Hepatocyte (in vitro differentiated cells): Measurements from ENCODE around the gene GMDS. TPM values are rescaled to one million over a fixed set of nuclear protein-coding genes. Genes with fewer than 3 reads are reported as not detected.

Source experiments
- DNase-seq: peaks from one replicate; pipeline ENCODE4 v3.0.0-alpha.2; 2016; ENCODE audit warnings: low spot score
- H2AFZ ChIP-seq: fragments of 200-600 bp; sonication (generic); 2 replicates; pipeline ENCODE4 v1.6.0; 2016; ENCODE audit warnings: antibody characterized with exemption, mild to moderate bottlenecking
- H3K27ac ChIP-seq: fragments of 200-600 bp; sonication (generic); 2 replicates; pipeline ENCODE4 v1.5.1; 2016; ENCODE audit warnings: mild to moderate bottlenecking
- H3K27me3 ChIP-seq: fragments of 200-600 bp; sonication (generic); 2 replicates; pipeline ENCODE4 v1.6.1; 2016
- H3K36me3 ChIP-seq: fragments of 200-600 bp; sonication (generic); replicated peaks from 2 replicates; pipeline ENCODE4 v1.5.1; 2016; ENCODE audit warnings: low read depth; ENCODE audit not compliant: insufficient read depth
- H3K4me1 ChIP-seq: fragments of 200-600 bp; sonication (generic); 2 replicates; pipeline ENCODE4 v1.5.1; 2016; ENCODE audit warnings: mild to moderate bottlenecking, moderate library complexity; ENCODE audit not compliant: insufficient read depth
- H3K4me2 ChIP-seq: fragments of 200-600 bp; sonication (generic); 2 replicates; pipeline ENCODE4 v1.6.0; 2016
- H3K4me3 ChIP-seq: fragments of 200-600 bp; sonication (generic); 2 replicates; pipeline ENCODE4 v1.5.1; 2016; ENCODE audit warnings: mild to moderate bottlenecking
- H3K79me2 ChIP-seq: fragments of 200-600 bp; sonication (generic); 2 replicates; pipeline ENCODE4 v1.6.0; 2017; ENCODE audit warnings: mild to moderate bottlenecking
- H3K9me2 ChIP-seq: fragments of 200-600 bp; sonication (generic); replicated peaks from 2 replicates; pipeline ENCODE4 v1.6.0; 2017; ENCODE audit warnings: mild to moderate bottlenecking; ENCODE audit not compliant: insufficient read depth
- H3K9me3 ChIP-seq: fragments of 200-600 bp; sonication (generic); 2 replicates; pipeline ENCODE4 v1.5.1; 2016; ENCODE audit warnings: low read depth, mild to moderate bottlenecking
- H4K20me1 ChIP-seq: fragments of 200-600 bp; sonication (generic); 2 replicates; pipeline ENCODE4 v1.6.0; 2016; ENCODE audit warnings: mild to moderate bottlenecking; ENCODE audit not compliant: insufficient read depth, poor library complexity, severe bottlenecking
- EZH2 ChIP-seq: fragments of 200-600 bp; sonication (generic); IDR thresholded peaks from 2 replicates; pipeline ENCODE4 v1.6.1; 2016; ENCODE audit warnings: antibody characterized with exemption, mild to moderate bottlenecking, borderline replicate concordance
- EZH2phosphoT487 ChIP-seq: fragments of 200-600 bp; sonication (generic); IDR thresholded peaks from one replicate; pipeline ENCODE4 v1.6.1; 2018; ENCODE audit warnings: antibody characterized with exemption, mild to moderate bottlenecking, low read depth, moderate library complexity; ENCODE audit not compliant: unreplicated experiment, severe bottlenecking
- WGBS: methylation state at CpG from one replicate; pipeline ENCODE4 v1.1.6; 2016; ENCODE audit warnings: low lambda C conversion rate; ENCODE audit errors: missing lambda C conversion rate; 5-methylcytosine and 5-hydroxymethylcytosine counted together
- polyA plus RNA-seq: library from polyadenylated mRNA; unstranded; fragments of >200 nt; fragmentation: Nextera tagmentation; extraction: Ambion mirVana; gene quantifications from 2 replicates; pipeline ENCODE4 v1.2.1, GENCODE V29; 2016
- total RNA-seq: library from RNA; depleted of rRNA; stranded (reverse); fragments of >200 nt; gene quantifications from 2 replicates; pipeline ENCODE4 v1.2.3, GENCODE V29; 2014
- TF ChIP-seq, protein P1 (sequence below): fragments of 200-600 bp; sonication (generic); IDR thresholded peaks from 2 replicates; pipeline ENCODE4 v1.5.1; 2016; ENCODE audit warnings: antibody characterized with exemption, mild to moderate bottlenecking; ENCODE audit not compliant: poor library complexity

Gene GMDS
- total and polyA plus RNA-seq, 2 experiments from 2014 or later, result 20.7 to 32.6 TPM

DNA sequence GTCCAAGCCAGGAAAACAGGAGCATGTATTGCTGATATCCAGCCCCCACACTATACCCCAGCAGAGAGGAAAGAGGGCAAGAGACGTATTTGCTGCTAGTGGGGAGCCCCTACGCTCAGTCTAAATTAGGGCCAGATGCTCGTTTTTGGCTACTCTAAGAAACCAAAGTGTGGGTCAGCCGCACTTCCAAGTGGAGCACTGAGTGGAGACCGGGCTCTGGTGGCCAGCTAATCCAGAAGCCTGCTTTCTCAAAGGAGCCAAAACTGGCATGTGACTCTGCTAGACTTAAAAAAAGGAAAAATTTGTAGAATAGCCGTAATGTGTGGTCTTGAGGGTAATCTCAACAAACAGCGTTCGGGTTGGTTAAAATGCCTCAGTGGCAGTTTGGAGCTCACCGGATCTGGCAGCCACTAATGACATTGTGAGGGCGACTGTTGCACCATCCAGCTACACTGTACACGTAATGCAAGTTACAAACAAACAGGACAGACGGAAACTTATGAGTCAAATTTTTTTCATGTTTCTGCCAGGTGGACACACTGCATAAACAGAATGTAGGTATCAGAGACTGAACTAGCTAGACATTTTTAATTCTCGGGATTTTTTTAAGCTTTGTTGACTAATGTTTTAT, 404.8 kb downstream of the GMDS start:
- no peaks in the 10 kb centered on the region for H3K9me2 ChIP-seq
- TF ChIP-seq, protein P1, sequence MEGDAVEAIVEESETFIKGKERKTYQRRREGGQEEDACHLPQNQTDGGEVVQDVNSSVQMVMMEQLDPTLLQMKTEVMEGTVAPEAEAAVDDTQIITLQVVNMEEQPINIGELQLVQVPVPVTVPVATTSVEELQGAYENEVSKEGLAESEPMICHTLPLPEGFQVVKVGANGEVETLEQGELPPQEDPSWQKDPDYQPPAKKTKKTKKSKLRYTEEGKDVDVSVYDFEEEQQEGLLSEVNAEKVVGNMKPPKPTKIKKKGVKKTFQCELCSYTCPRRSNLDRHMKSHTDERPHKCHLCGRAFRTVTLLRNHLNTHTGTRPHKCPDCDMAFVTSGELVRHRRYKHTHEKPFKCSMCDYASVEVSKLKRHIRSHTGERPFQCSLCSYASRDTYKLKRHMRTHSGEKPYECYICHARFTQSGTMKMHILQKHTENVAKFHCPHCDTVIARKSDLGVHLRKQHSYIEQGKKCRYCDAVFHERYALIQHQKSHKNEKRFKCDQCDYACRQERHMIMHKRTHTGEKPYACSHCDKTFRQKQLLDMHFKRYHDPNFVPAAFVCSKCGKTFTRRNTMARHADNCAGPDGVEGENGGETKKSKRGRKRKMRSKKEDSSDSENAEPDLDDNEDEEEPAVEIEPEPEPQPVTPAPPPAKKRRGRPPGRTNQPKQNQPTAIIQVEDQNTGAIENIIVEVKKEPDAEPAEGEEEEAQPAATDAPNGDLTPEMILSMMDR, result no peak
- TF ChIP-seq EZH2phosphoT487 (no peak), EZH2 (no peak)
- no peaks in the 10 kb centered on the region for H3K36me3 ChIP-seq
- H3K4me3 ChIP-seq, result no peak overlapping the region
- DNase-seq, result no peak
- peaks cover 3% of the 10 kb centered on the region for H3K9me3 ChIP-seq
- no peaks in the 10 kb centered on the region for H4K20me1 ChIP-seq
- H3K79me2 ChIP-seq, result no peaks in the 10 kb centered on the region
- H3K4me1 ChIP-seq, result peaks cover 4% of the 10 kb centered on the region
- 88% methylated on average over 13 of the region's 13 CpGs for WGBS
- peaks cover 3% of the 10 kb centered on the region for H3K27me3 ChIP-seq
- H3K27ac ChIP-seq, result no peak overlapping the region
- H3K4me2 ChIP-seq, result no peak overlapping the region
- H2AFZ ChIP-seq, result no peak overlapping the region

DNA sequence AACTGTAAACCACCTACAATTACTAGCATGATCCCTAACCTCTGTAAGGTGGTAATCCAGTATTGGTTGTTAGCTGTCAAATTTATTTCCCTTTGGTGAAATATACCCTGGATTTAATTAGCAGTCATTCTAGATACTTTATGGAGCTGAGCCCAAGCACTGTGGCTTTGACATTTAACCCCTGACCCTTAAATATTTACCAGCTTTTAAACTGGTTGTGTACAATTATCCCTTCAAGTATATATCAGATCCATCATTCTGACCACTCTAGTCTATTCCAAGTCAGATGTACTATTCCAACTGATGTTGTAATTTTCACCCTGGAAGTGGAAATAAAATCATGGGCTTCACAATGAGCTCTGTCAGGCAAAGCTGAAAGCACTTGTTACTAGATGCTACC, 406.0 kb downstream of the GMDS start:
- H3K27me3 ChIP-seq, result peaks cover 3% of the 10 kb centered on the region

DNA sequence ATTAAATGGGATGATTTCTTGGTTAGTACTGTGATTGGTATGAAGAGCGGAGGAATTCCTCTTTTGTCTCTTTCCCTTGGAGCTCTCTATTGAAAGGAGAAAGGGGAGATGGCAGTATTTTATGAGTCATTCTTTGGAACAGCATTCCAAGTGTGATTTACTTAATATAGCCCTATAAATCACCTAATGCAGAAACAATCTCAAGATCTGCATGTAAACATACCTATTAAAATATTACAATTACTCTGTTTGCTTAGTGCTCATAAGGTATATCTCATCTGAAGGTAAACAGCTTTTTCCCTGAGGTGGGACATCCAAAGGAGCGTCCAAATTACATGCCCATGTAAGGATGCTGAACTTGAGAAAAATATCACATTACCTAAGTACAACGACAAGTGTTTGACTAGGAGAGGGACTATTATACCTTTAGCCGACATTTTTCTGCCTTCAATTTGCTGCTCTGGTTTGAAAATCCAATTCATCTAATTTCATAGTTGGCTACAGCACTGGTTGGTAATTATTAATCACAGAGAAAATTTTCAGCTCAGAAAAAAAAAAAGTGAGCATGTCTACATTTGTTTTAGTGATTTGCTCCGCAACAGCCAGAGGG, 406.7 kb downstream of the GMDS start:
- Histone ChIP-seq H3K27me3 (peaks cover 3% of the 10 kb centered on the region), H3K79me2 (no peaks in the 10 kb centered on the region), H4K20me1 (no peaks in the 10 kb centered on the region), H3K9me3 (no peaks in the 10 kb centered on the region), H3K27ac (no peak overlapping the region), H3K4me3 (no peak overlapping the region), H3K4me2 (no peak overlapping the region), H3K9me2 (no peaks in the 10 kb centered on the region), H3K4me1 (peaks cover 4% of the 10 kb centered on the region), H2AFZ (no peak overlapping the region), H3K36me3 (no peaks in the 10 kb centered on the region)
- 77% methylated on average over 5 of the region's 5 CpGs for WGBS
- DNase-seq, result no peak
- no peak for TF ChIP-seq EZH2phosphoT487
- no peak for TF ChIP-seq EZH2
- TF ChIP-seq, protein P1, result no peak

More for the DNA sequence above, 406.0 kb downstream of the GMDS start:
- no peak for DNase-seq
- Histone ChIP-seq H3K4me3 (no peak overlapping the region), H2AFZ (no peak overlapping the region), H3K4me1 (peaks cover 4% of the 10 kb centered on the region), H3K4me2 (no peak overlapping the region), H3K27ac (no peak overlapping the region), H3K9me3 (no peaks in the 10 kb centered on the region), H4K20me1 (no peaks in the 10 kb centered on the region), H3K79me2 (no peaks in the 10 kb centered on the region), H3K9me2 (no peaks in the 10 kb centered on the region), H3K36me3 (no peaks in the 10 kb centered on the region)
- TF ChIP-seq, protein P1, result no peak
- TF ChIP-seq EZH2phosphoT487, result no peak
- TF ChIP-seq EZH2, result no peak
